Measurements from ENCODE around the gene VAC14.

Gene VAC14

GRCh38 chr16:70740174-70740913 lies 60.6 kb downstream of the VAC14 start:
- H3K27ac ChIP-seq, result no peak overlapping the region
- no peak overlapping the region for H3K9ac ChIP-seq (ENCODE audit: insufficient read length)
- no peak for DNase-seq (ENCODE audit: low read depth, low spot score)
- no peak overlapping the region for H3K4me3 ChIP-seq
- TF ChIP-seq POLR2AphosphoS5 (IDR thresholded peaks at IDR 0.05; ENCODE audit: borderline replicate concordance, low read depth, low read length), result no peak
- TF ChIP-seq EZH2 (IDR thresholded peaks at IDR 0.05), result no peak
- TF ChIP-seq FOXP2 (optimal IDR thresholded peaks at IDR 0.05; ENCODE audit: control extremely low read depth, extremely low read length, insufficient read depth), result no peak
- no peaks in the 10 kb centered on the region for H3K36me3 ChIP-seq (ENCODE audit: insufficient read depth, low read length)
- H3K9me3 ChIP-seq (ENCODE audit: low read depth, low read length), result no peaks in the 10 kb centered on the region

- Histone ChIP-seq H3K9me3 (ENCODE audit: low read depth, low read length) (no peaks in the 10 kb centered on the region), H3K4me3 (no peak overlapping the region), H3K9ac (ENCODE audit: insufficient read length) (no peak overlapping the region), H3K27ac (no peak overlapping the region), H3K36me3 (ENCODE audit: insufficient read depth, low read length) (no peaks in the 10 kb centered on the region)
- no peak for DNase-seq (ENCODE audit: low read depth, low spot score)
- TF ChIP-seq EZH2 (IDR thresholded peaks at IDR 0.05) (no peak), POLR2AphosphoS5 (IDR thresholded peaks at IDR 0.05; ENCODE audit: borderline replicate concordance, low read depth, low read length) (no peak), FOXP2 (optimal IDR thresholded peaks at IDR 0.05; ENCODE audit: control extremely low read depth, extremely low read length, insufficient read depth) (no peak)
Observed at GRCh38 chr16:70739389-70739788, 61.6 kb downstream of the VAC14 start.

- TF ChIP-seq POLR2AphosphoS5 (IDR thresholded peaks at IDR 0.05; ENCODE audit: borderline replicate concordance, low read depth, low read length) (no peak), FOXP2 (optimal IDR thresholded peaks at IDR 0.05; ENCODE audit: control extremely low read depth, extremely low read length, insufficient read depth) (no peak), EZH2 (IDR thresholded peaks at IDR 0.05) (no peak)
- H3K9ac ChIP-seq (ENCODE audit: insufficient read length), result no peak overlapping the region
- DNase-seq (ENCODE audit: low read depth, low spot score), result no peak
- H3K36me3 ChIP-seq (ENCODE audit: insufficient read depth, low read length), result no peaks in the 10 kb centered on the region
- H3K27ac ChIP-seq, result peak overlapping the region; percentile 54
- H3K4me3 ChIP-seq, result no peak overlapping the region
- no peaks in the 10 kb centered on the region for H3K9me3 ChIP-seq (ENCODE audit: low read depth, low read length)
Observed at GRCh38 chr16:70738083-70738977, 62.6 kb downstream of the VAC14 start.

- no peaks in the 10 kb centered on the region for H3K36me3 ChIP-seq (ENCODE audit: insufficient read depth, low read length)
- peak overlapping the region; percentile 54 for H3K27ac ChIP-seq
- no peaks in the 10 kb centered on the region for H3K9me3 ChIP-seq (ENCODE audit: low read depth, low read length)
- no peak for DNase-seq (ENCODE audit: low read depth, low spot score)
- TF ChIP-seq FOXP2 (optimal IDR thresholded peaks at IDR 0.05; ENCODE audit: control extremely low read depth, extremely low read length, insufficient read depth), result no peak
- TF ChIP-seq EZH2 (IDR thresholded peaks at IDR 0.05), result no peak
- no peak for TF ChIP-seq POLR2AphosphoS5 (IDR thresholded peaks at IDR 0.05; ENCODE audit: borderline replicate concordance, low read depth, low read length)
- H3K9ac ChIP-seq (ENCODE audit: insufficient read length), result no peak overlapping the region
- no peak overlapping the region; the same call in 1 of the 2 replicates for H3K4me3 ChIP-seq
Observed at GRCh38 chr16:70737377-70738082, 63.4 kb downstream of the VAC14 start.

- no peak overlapping the region for H3K9ac ChIP-seq (ENCODE audit: insufficient read length)
Observed at GRCh38 chr16:70736465-70737376, 64.2 kb downstream of the VAC14 start.

GRCh38 chr16:70735141-70735979 lies 65.6 kb downstream of the VAC14 start:
- Histone ChIP-seq H3K9me3 (ENCODE audit: low read depth, low read length) (no peaks in the 10 kb centered on the region), H3K36me3 (ENCODE audit: insufficient read depth, low read length) (no peaks in the 10 kb centered on the region), H3K4me3 (no peak overlapping the region), H3K27ac (no peak overlapping the region), H3K9ac (ENCODE audit: insufficient read length) (no peak overlapping the region)
- no peak for DNase-seq (ENCODE audit: low read depth, low spot score)
- TF ChIP-seq FOXP2 (optimal IDR thresholded peaks at IDR 0.05; ENCODE audit: control extremely low read depth, extremely low read length, insufficient read depth) (no peak), POLR2AphosphoS5 (IDR thresholded peaks at IDR 0.05; ENCODE audit: borderline replicate concordance, low read depth, low read length) (no peak), EZH2 (IDR thresholded peaks at IDR 0.05) (no peak)

More at GRCh38 chr16:70736465-70737376, 64.2 kb downstream of the VAC14 start:
- TF ChIP-seq FOXP2 (optimal IDR thresholded peaks at IDR 0.05; ENCODE audit: control extremely low read depth, extremely low read length, insufficient read depth), result no peak
- no peak for TF ChIP-seq POLR2AphosphoS5 (IDR thresholded peaks at IDR 0.05; ENCODE audit: borderline replicate concordance, low read depth, low read length)
- TF ChIP-seq EZH2 (IDR thresholded peaks at IDR 0.05), result no peak
- Histone ChIP-seq H3K4me3 (no peak overlapping the region), H3K9me3 (ENCODE audit: low read depth, low read length) (no peaks in the 10 kb centered on the region), H3K27ac (peak overlapping the region; percentile 36; the same call in 1 of the 2 replicates), H3K36me3 (ENCODE audit: insufficient read depth, low read length) (no peaks in the 10 kb centered on the region)
- DNase-seq (ENCODE audit: low read depth, low spot score), result no peak
